Muscle layer of colon (tissue), 2 donors: ENCODE results near the gene GATA3.

Experiments
- H3K27ac ChIP-seq: one replicate; pipeline ENCODE4 v1.7.0; 2013; ENCODE audit warnings: low read depth, mild to moderate bottlenecking, low read length, moderate library complexity
- H3K27me3 ChIP-seq, 2 donors: one replicate each; pipeline ENCODE4 v1.7.0; 2013; ENCODE audit warnings: low read length in 2 of 2, mild to moderate bottlenecking in 2 of 2; ENCODE audit not compliant: insufficient read depth in 2 of 2, control insufficient read depth in 1 of 2
- H3K36me3 ChIP-seq: one replicate; pipeline ENCODE4 v1.7.0; 2013; ENCODE audit warnings: mild to moderate bottlenecking, low read length; ENCODE audit not compliant: insufficient read depth
- H3K4me1 ChIP-seq: one replicate; pipeline ENCODE4 v1.7.0; 2013; ENCODE audit warnings: mild to moderate bottlenecking, low read length; ENCODE audit not compliant: insufficient read depth
- H3K4me3 ChIP-seq, 2 donors: one replicate each; pipeline ENCODE4 v1.7.0; 2013; ENCODE audit warnings: low read length in 2 of 2, low read depth in 1 of 2, mild to moderate bottlenecking in 1 of 2, moderate library complexity in 1 of 2
- H3K9ac ChIP-seq: one replicate; pipeline ENCODE4 v1.7.0; 2013; ENCODE audit warnings: low read length
- H3K9me3 ChIP-seq: one replicate; pipeline ENCODE4 v1.7.0; 2013; ENCODE audit warnings: mild to moderate bottlenecking, low read length
- donor health status: abdominal sarcoma.
- donor health status: Adenocarcinoma of cecum.

The GATA3 gene

GRCh38 chr10:8049045-8049864 is 5.2 kb upstream of the GATA3 start:
- no peaks in the 10 kb centered on the region for H3K36me3 ChIP-seq
- peaks cover 44% of the 10 kb centered on the region for H3K4me1 ChIP-seq
- no peak overlapping the region for H3K27ac ChIP-seq
- H3K9me3 ChIP-seq = peaks cover 4% of the 10 kb centered on the region
- H3K9ac ChIP-seq = no peak overlapping the region
- H3K27me3 ChIP-seq = peaks cover 83 to 98% of the 10 kb centered on the region in 2 donors
- H3K4me3 ChIP-seq = peak overlapping the region in 1 of 2 donors; percentile 35

- H3K4me1 ChIP-seq = peaks cover 36% of the 10 kb centered on the region
- H3K36me3 ChIP-seq = no peaks in the 10 kb centered on the region
- no peak overlapping the region for H3K9ac ChIP-seq
Observed at GRCh38 chr10:8049865-8050555, 4.5 kb upstream of the GATA3 start.

GRCh38 chr10:8050556-8051108 is 3.9 kb upstream of the GATA3 start:
- Histone ChIP-seq H3K36me3 (no peaks in the 10 kb centered on the region), H3K27ac (no peak overlapping the region), H3K4me3 (peak overlapping the region; percentile 35 to 44), H3K27me3 (peaks cover 75 to 98% of the 10 kb centered on the region in 2 donors), H3K4me1 (peaks cover 31% of the 10 kb centered on the region), H3K9ac (no peak overlapping the region), H3K9me3 (peaks cover 4% of the 10 kb centered on the region)

More at GRCh38 chr10:8049865-8050555, 4.5 kb upstream of the GATA3 start:
- Histone ChIP-seq H3K27me3 (peaks cover 78 to 98% of the 10 kb centered on the region in 2 donors), H3K4me3 (peak overlapping the region; percentile 35 to 44), H3K9me3 (peaks cover 4% of the 10 kb centered on the region), H3K27ac (no peak overlapping the region)

GRCh38 chr10:8051109-8051821 is 3.2 kb upstream of the GATA3 start:
- Histone ChIP-seq H3K9ac (no peak overlapping the region), H3K36me3 (no peaks in the 10 kb centered on the region), H3K4me3 (no peak overlapping the region), H3K27ac (no peak overlapping the region), H3K9me3 (peaks cover 4% of the 10 kb centered on the region), H3K27me3 (peaks cover 69 to 98% of the 10 kb centered on the region in 2 donors), H3K4me1 (peaks cover 25% of the 10 kb centered on the region)

- H3K9ac ChIP-seq = no peak overlapping the region
- H3K9me3 ChIP-seq = peaks cover 4% of the 10 kb centered on the region
- H3K36me3 ChIP-seq = no peaks in the 10 kb centered on the region
- peaks cover 25% of the 10 kb centered on the region for H3K4me1 ChIP-seq
- peaks cover 63 to 98% of the 10 kb centered on the region in 2 donors for H3K27me3 ChIP-seq
- no peak overlapping the region for H3K4me3 ChIP-seq
- no peak overlapping the region for H3K27ac ChIP-seq
Observed at GRCh38 chr10:8051851-8052257, 2.6 kb upstream of the GATA3 start.

GRCh38 chr10:8052341-8052955 is 2.0 kb upstream of the GATA3 start:
- no peaks in the 10 kb centered on the region for H3K36me3 ChIP-seq
- H3K27me3 ChIP-seq = peaks cover 57 to 97% of the 10 kb centered on the region in 2 donors
- no peak overlapping the region for H3K27ac ChIP-seq
- H3K9me3 ChIP-seq = peaks cover 4% of the 10 kb centered on the region
- H3K4me3 ChIP-seq = no peak overlapping the region
- H3K9ac ChIP-seq = no peak overlapping the region
- H3K4me1 ChIP-seq = peaks cover 25% of the 10 kb centered on the region

- H3K27ac ChIP-seq = no peak overlapping the region
- peaks cover 52 to 97% of the 10 kb centered on the region in 2 donors for H3K27me3 ChIP-seq
- H3K4me3 ChIP-seq = no peak overlapping the region
- H3K36me3 ChIP-seq = no peaks in the 10 kb centered on the region
- H3K4me1 ChIP-seq = peaks cover 25% of the 10 kb centered on the region
- peaks cover 4% of the 10 kb centered on the region for H3K9me3 ChIP-seq
- H3K9ac ChIP-seq = no peak overlapping the region
Observed at GRCh38 chr10:8052956-8053445, 1.5 kb upstream of the GATA3 start.

GRCh38 chr10:8053446-8054243 is 843 bp upstream of the GATA3 start:
- H3K9ac ChIP-seq = no peak overlapping the region
- H3K4me1 ChIP-seq = peaks cover 25% of the 10 kb centered on the region
- H3K9me3 ChIP-seq = peaks cover 4% of the 10 kb centered on the region
- H3K27me3 ChIP-seq = peaks cover 45 to 97% of the 10 kb centered on the region in 2 donors
- H3K4me3 ChIP-seq = peak overlapping the region in 1 of 2 donors; percentile 41
- H3K27ac ChIP-seq = no peak overlapping the region
- H3K36me3 ChIP-seq = no peaks in the 10 kb centered on the region

GRCh38 chr10:8054244-8054493 is 319 bp upstream of the GATA3 start:
- no peak overlapping the region for H3K27ac ChIP-seq
- no peaks in the 10 kb centered on the region for H3K36me3 ChIP-seq
- no peak overlapping the region for H3K9ac ChIP-seq
- peaks cover 25% of the 10 kb centered on the region for H3K4me1 ChIP-seq
- H3K27me3 ChIP-seq = peaks cover 44 to 97% of the 10 kb centered on the region in 2 donors
- H3K9me3 ChIP-seq = peaks cover 4% of the 10 kb centered on the region
- H3K4me3 ChIP-seq = peak overlapping the region in 1 of 2 donors; percentile 41
